ENCODE results near the gene ZNF444.
"Not testable (repeated sequence)": the region's sequence is repeated elsewhere in the genome, so short reads cannot be mapped to it uniquely, and the experiment has no call there.

ZNF444 gene

GRCh38 chr19:56191711-56192110 lies 50.6 kb downstream of the ZNF444 start:
- DNase-seq (no peak), ATAC-seq (no peak)
- Mint-ChIP-seq H3K9me3 (no peaks in the 10 kb centered on the region), H3K27me3 (peaks cover 4% of the 10 kb centered on the region), H3K36me3 (ENCODE audit: low read depth) (no peaks in the 10 kb centered on the region), H3K4me3 (no peak overlapping the region), H3K4me1 (no peaks in the 10 kb centered on the region), H3K27ac (no peak overlapping the region)

GRCh38 chr19:56193981-56194640 lies 53.0 kb downstream of the ZNF444 start:
- DNase-seq (no peak), ATAC-seq (no peak)
- no peaks in the 10 kb centered on the region for H3K4me1 Mint-ChIP-seq
- H3K9me3 Mint-ChIP-seq, result no peaks in the 10 kb centered on the region
- no peak overlapping the region for H3K4me3 Mint-ChIP-seq
- H3K36me3 Mint-ChIP-seq (ENCODE audit: low read depth), result no peaks in the 10 kb centered on the region
- H3K27me3 Mint-ChIP-seq, result no peaks in the 10 kb centered on the region
- no peak overlapping the region for H3K27ac Mint-ChIP-seq

- not testable (repeated sequence) for ATAC-seq; H3K27ac Mint-ChIP-seq; H3K27me3 Mint-ChIP-seq; H3K4me1 Mint-ChIP-seq; H3K9me3 Mint-ChIP-seq; H3K36me3 Mint-ChIP-seq (ENCODE audit: low read depth); H3K4me3 Mint-ChIP-seq; DNase-seq
Observed at GRCh38 chr19:56197646-56198045, 56.6 kb downstream of the ZNF444 start, which contains the start of gene ZSCAN5B. TSS of gene ZSCAN5B (minus strand) at chr19:56197783. CDS start at chr19:56193052, 4,731 bp downstream.

- H3K4me3 Mint-ChIP-seq, result no peak overlapping the region
- no peak overlapping the region for H3K27ac Mint-ChIP-seq
- DNase-seq (no peak), ATAC-seq (no peak)
- no peaks in the 10 kb centered on the region for H3K9me3 Mint-ChIP-seq
- H3K36me3 Mint-ChIP-seq (ENCODE audit: low read depth), result no peaks in the 10 kb centered on the region
- H3K27me3 Mint-ChIP-seq, result peaks cover 8% of the 10 kb centered on the region
- H3K4me1 Mint-ChIP-seq, result no peaks in the 10 kb centered on the region
Observed at GRCh38 chr19:56199687-56200086, 58.6 kb downstream of the ZNF444 start.

GRCh38 chr19:56201973-56202372 lies 60.9 kb downstream of the ZNF444 start, which contains the start of gene ZSCAN5C:
TSS of gene ZSCAN5C (plus strand) at chr19:56202273. CDS start at chr19:56205914, 3,641 bp downstream.
- no peak within 1 kb of the TSS for H3K27ac Mint-ChIP-seq

GRCh38 chr19:56207581-56207980 lies 66.5 kb downstream of the ZNF444 start:
- not testable (repeated sequence) for H3K9me3 Mint-ChIP-seq; DNase-seq; H3K36me3 Mint-ChIP-seq (ENCODE audit: low read depth); H3K27me3 Mint-ChIP-seq; ATAC-seq; H3K27ac Mint-ChIP-seq; H3K4me3 Mint-ChIP-seq; H3K4me1 Mint-ChIP-seq

More at GRCh38 chr19:56201973-56202372, 60.9 kb downstream of the ZNF444 start, which contains the start of gene ZSCAN5C:
- Mint-ChIP-seq H3K9me3 (no peaks in the 10 kb centered on the region), H3K27me3 (peaks cover 8% of the 10 kb centered on the region), H3K4me1 (no peaks in the 10 kb centered on the region), H3K4me3 (no peak within 1 kb of the TSS), H3K36me3 (ENCODE audit: low read depth) (no peaks in the 10 kb centered on the region)
- DNase-seq (no peak), ATAC-seq (no peak)

- no peak for ATAC-seq
- Mint-ChIP-seq H3K27ac (no peak overlapping the region), H3K4me3 (no peak overlapping the region), H3K4me1 (no peaks in the 10 kb centered on the region), H3K9me3 (no peaks in the 10 kb centered on the region), H3K36me3 (ENCODE audit: low read depth) (no peaks in the 10 kb centered on the region), H3K27me3 (peaks cover 6% of the 10 kb centered on the region)
- DNase-seq, result no peak
Observed at GRCh38 chr19:56209091-56209490, 68.0 kb downstream of the ZNF444 start.

GRCh38 chr19:56210036-56210435 lies 68.9 kb downstream of the ZNF444 start:
- not testable (repeated sequence) for ATAC-seq; H3K27ac Mint-ChIP-seq; H3K4me1 Mint-ChIP-seq; DNase-seq; H3K4me3 Mint-ChIP-seq; H3K9me3 Mint-ChIP-seq; H3K36me3 Mint-ChIP-seq (ENCODE audit: low read depth)
- H3K27me3 Mint-ChIP-seq, result peaks cover 12% of the 10 kb centered on the region
